Tibial artery (tissue), 4 donors: Measurements from ENCODE around the gene OR13C5.

Experiments used
- DNase-seq, 2 donors: peaks; one replicate each; pipeline ENCODE4 v3.0.0-alpha.2; 2019
- H3K27ac ChIP-seq, 2 donors: fragments of 200-600 bp; sonication (generic) in 1 of 2; 1 replicate in 1 of 2; 2 replicates in 1 of 2; pipeline ENCODE4 v1.5.1; 2018 to 2019; ENCODE audit warnings: mild to moderate bottlenecking in 1 of 2
- H3K27me3 ChIP-seq, 2 donors: fragments of 200-600 bp; sonication (generic) in 1 of 2; one replicate each; pipeline versions ENCODE4 v1.5.1 to v1.6.0; 2016 to 2019
- H3K36me3 ChIP-seq, 3 donors: fragments of 200-600 bp; sonication (generic) in 2 of 3; one replicate each; pipeline ENCODE4 v1.5.1; 2016 to 2019; ENCODE audit warnings: mild to moderate bottlenecking in 2 of 3
- H3K4me1 ChIP-seq, 4 donors: fragments of 200-600 bp; sonication (generic) in 2 of 4; 1 replicate in 3 of 4; 2 replicates in 1 of 4; pipeline ENCODE4 v1.5.1; 2016 to 2019
- H3K4me3 ChIP-seq, 2 donors: fragments of 200-600 bp; sonication (generic) in 1 of 2; 1 replicate in 1 of 2; 2 replicates in 1 of 2; pipeline ENCODE4 v1.5.1; 2018 to 2019; ENCODE audit warnings: mild to moderate bottlenecking in 2 of 2
- H3K9me3 ChIP-seq, 3 donors: fragments of 200-600 bp; sonication (generic) in 1 of 3; one replicate each; pipeline ENCODE4 v1.5.1; 2016 to 2019
- CTCF ChIP-seq, 2 experiments: fragments of 200-600 bp in 1 of 2; fragments of 450-650 bp in 1 of 2; IDR thresholded peaks; one replicate each; pipeline ENCODE4 v1.5.1; 2017 to 2019; ENCODE audit warnings: antibody characterized with exemption in 2 of 2, mild to moderate bottlenecking in 1 of 2, moderate library complexity in 1 of 2
- intact Hi-C: fragments of 100-400 bp; cut with DNase I; formaldehyde crosslinking; loops from one replicate; pipeline ENCODE4 v1.15.0; 2023; ENCODE audit warnings: low total_unique reads

The OR13C5 gene

DNA sequence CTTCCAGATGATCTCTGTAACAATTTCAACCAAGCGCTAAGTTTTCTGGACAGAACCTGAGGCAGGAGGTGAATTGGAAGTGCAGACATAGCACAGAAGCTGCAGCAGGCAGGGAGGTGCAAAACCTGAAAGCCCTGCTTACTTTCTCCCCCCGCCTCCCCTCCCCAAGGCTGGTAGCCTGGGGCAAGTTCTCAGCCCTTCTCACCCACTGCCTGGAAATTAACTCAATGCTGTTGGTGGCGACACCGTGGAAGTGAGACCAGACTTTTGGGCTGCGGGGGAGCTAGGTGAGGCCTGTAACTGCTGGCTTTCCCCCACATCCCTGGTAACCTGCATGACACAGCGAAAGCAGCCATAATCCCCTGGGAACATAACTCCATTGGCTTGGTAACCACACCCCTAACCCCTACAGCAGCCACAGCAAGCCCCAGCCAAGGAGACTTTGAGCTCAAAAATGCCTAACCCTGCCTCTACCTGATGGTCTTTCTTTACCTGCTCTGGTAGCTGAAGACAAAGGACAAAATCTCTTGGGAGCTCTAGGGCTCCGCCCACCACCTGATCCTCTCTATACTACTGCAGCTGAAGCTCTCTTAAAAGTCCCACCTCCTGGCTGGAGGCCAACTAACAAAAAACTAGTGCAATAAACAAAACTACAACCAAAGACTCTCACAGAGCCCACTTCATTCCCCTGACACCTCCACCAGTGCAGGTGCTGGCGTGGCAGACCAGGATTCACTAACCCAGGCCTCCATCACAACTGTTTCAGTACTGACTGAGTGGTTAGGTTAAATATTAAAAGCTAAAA lies 42.2 kb downstream of the OR13C5 start:
- no peak overlapping the region for H3K4me3 ChIP-seq
- H3K27ac ChIP-seq, result no peak overlapping the region
- peaks cover 0 to 17% (median 0%) of the 10 kb centered on the region in 3 donors for H3K9me3 ChIP-seq
- H3K36me3 ChIP-seq, result no peaks in the 10 kb centered on the region
- no peaks in the 10 kb centered on the region for H3K4me1 ChIP-seq
- no peaks in the 10 kb centered on the region for H3K27me3 ChIP-seq
- no peak for TF ChIP-seq CTCF (IDR thresholded peaks at IDR 0.05)
- intact Hi-C loops, result no loop called here
- no peak for DNase-seq

DNA sequence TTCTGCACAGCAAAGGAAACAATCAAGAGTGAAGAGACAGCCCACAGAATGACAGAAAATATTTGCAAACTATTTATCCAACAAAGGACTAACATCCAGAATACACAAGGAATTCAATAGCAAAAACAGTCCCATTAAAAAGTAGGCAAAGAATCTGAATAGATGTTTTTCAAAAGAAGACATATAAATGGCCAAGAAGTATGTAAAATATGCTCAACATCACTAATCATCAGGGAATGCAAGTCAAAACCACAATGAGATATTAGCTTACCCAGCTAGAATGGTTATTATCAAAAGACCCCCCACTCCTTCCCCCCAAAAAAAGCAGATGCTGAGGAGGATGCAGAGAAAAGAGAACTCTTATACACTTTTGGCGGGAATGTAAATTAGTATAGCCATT lies 43.7 kb downstream of the OR13C5 start:
- Histone ChIP-seq H3K4me3 (no peak overlapping the region), H3K9me3 (peaks cover 0 to 17% (median 0%) of the 10 kb centered on the region in 3 donors), H3K4me1 (no peaks in the 10 kb centered on the region), H3K36me3 (no peaks in the 10 kb centered on the region), H3K27me3 (no peaks in the 10 kb centered on the region), H3K27ac (no peak overlapping the region)
- intact Hi-C loops, result no loop called here
- DNase-seq, result no peak
- no peak for TF ChIP-seq CTCF (IDR thresholded peaks at IDR 0.05)

- H3K36me3 ChIP-seq, result no peaks in the 10 kb centered on the region
- TF ChIP-seq CTCF (IDR thresholded peaks at IDR 0.05), result no peak
- intact Hi-C loops, result no loop called here
- H3K27me3 ChIP-seq, result no peaks in the 10 kb centered on the region
- no peaks in the 10 kb centered on the region for H3K4me1 ChIP-seq
- no peak for DNase-seq
- no peak overlapping the region for H3K4me3 ChIP-seq
- H3K9me3 ChIP-seq, result peaks cover 0 to 5% (median 0%) of the 10 kb centered on the region in 3 donors
- H3K27ac ChIP-seq, result no peak overlapping the region
Observed at GRCh38 chr9:104553261-104553660, 46.0 kb downstream of the OR13C5 start.
